GM18951 (cell line): ENCODE results near the gene PTPRD.

Source experiments
- POLR2A ChIP-seq: IDR thresholded peaks from 4 replicates; pipeline ENCODE4 v1.6.1; 2011; ENCODE audit warnings: mild to moderate bottlenecking; ENCODE audit not compliant: insufficient read length, insufficient read depth; ENCODE audit errors: extremely low read depth
- in situ Hi-C: fragments of 300-500 bp; cut with MboI; formaldehyde crosslinking; loops from one replicate; pipeline ENCODE4 v1.12.0; 2022; ENCODE audit warnings: low sequenced_read_pairs, mixed read lengths, inconsistent platforms; ENCODE audit not compliant: unreplicated experiment

Gene PTPRD

DNA sequence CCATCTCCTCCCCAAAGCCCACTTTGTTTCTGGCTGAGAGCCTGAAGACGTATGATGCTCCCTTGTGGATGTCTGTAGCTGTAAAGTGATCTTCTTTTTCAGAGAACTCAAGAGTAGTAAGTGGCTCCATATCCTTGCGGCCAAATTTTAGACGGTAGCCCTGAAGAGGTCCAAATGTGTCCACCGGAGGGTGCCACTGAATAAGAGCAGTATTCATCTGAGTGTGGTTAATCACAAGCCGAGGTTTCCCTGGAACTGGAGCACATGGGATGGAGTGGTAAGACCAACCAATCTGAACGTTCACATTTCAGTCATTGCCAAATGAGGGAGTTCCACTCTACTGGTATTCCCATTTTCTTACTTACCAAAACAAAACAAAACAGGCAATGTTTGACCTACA, 2126.7 kb downstream of the PTPRD start:
- TF ChIP-seq POLR2A: no peak
- in situ Hi-C loops: no loop called here

DNA sequence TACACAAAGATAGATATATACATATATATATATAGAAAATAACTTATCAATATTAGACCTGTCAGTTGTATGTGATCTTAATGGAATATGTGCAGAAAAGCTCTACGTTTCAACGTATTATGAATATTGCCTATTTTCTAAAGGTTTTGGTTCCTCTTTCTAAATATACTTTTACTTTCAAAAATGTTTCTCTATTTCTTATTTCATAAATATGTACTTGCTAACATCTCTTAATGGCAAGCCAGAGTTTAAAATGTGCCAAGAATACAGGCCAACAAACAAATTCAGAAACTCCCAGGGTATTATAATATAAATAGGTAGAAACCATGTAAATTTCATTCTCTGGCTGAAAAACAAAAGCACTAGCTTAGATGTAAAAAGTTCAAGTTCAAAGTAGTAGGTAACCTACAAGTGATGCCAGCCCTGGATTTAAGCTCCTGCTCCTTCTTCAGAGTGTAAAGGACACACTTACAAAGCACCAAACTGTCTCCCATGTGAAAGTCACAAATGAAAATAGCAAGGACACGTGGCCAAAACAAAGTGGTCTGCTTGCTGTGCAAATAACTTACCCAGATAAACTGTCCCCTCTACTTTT, 2128.1 kb downstream of the PTPRD start:
- no peak for TF ChIP-seq POLR2A

DNA sequence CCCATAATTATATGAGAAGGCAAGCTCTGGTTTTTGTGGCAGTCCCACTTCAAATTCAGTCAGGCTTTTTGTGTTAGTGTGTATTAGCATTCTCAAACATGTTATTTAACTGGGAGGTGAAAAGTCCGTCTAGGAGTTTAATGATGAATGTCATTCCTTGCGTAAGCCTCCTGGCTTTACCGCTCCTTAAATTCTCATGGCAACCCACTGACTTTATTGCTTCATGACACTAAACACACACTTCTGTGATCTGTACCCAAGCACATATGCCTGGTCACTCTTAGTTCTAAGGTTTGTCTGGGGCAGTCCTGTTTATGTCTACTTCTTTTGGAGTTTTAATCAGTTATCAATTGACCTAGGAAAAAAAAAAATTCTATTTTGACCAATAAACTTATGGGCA, 2135.4 kb downstream of the PTPRD start:
- in situ Hi-C loops: no loop called here
- no peak for TF ChIP-seq POLR2A

More for the DNA sequence above, 2128.1 kb downstream of the PTPRD start:
- in situ Hi-C loops: no loop called here

DNA sequence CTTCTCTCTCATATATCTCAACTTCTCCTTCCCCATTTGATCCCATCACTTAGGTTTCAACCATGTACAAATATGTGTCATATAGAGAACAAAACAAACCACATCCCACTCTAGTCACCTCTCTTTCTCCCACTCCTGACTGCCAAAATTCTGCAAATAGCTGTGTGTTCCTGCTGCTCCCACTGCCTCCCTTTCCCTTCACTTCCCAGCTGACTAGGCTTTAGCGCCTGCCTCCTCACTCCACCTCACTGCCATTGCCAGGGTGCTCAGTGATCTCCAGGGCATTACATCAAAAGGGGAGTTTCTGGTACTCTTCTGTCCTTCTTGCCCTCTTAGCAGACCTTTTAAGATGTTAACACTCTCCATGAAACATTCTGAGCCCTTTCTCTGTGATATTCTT, 2137.9 kb downstream of the PTPRD start:
- in situ Hi-C loops: no loop called here
- TF ChIP-seq POLR2A: no peak

DNA sequence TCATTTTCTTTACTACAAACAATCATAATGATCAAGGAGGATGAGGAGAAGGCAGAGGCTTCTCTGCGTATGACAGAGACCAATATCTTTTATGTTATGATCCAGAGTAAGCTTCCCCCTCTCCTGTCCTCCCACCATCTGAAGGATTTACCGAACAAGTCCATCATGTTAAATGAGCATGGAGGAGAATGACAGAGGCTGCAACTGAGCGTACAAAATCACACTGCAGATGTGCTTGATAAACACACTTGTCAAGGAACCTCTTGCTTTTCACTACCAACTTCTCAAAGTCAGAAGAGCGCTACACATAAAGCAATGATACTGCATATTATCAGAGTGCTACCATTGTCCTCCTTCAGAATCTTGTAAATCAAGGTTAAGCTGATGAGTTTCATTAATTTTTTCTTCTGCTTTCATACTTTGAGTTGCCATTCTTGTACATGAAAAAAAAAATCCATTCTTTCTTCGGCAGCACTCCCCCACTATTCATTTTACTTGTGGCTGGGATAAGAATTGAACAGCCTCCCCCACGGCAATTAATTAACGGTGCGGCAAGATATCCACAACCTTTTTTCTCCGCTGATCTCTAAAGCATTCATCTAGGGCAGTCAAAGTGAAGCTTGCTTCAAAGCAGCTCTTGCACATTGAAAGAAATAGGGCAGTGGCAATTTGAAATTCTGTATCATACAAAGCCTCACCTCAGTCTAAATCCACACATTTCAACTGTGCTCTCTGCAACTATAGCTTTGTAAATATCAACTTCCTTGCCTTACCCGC, 2139.4 kb downstream of the PTPRD start:
- TF ChIP-seq POLR2A: no peak
- in situ Hi-C loops: no loop called here

DNA sequence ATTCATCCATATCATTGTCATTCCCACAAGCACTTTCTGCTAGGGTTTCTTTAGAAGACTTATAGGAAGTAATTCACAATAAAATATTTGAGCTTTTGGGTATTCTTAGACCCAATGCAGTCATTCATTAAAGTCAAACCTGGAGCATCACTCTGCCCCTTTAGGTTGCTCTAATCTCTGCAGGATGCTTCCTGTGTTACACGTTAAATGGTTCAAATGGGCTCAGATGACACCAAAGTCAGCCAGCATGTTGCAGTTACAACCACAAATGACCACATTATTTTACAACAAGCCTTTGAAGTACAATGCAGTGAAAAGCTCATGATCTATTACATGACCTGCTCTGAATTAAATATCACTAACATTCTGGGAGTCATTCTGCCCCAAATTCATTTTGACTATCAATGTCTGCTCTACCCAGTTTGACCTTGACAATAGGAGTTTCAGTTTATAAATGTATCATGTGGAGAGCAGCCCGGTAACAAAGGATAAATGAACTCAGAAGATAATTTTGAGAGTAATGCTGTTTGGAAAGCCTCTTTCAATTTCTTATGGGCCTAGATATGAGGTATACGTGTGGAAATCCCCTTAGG, 2144.7 kb downstream of the PTPRD start:
- in situ Hi-C loops: no loop called here
- no peak for TF ChIP-seq POLR2A

DNA sequence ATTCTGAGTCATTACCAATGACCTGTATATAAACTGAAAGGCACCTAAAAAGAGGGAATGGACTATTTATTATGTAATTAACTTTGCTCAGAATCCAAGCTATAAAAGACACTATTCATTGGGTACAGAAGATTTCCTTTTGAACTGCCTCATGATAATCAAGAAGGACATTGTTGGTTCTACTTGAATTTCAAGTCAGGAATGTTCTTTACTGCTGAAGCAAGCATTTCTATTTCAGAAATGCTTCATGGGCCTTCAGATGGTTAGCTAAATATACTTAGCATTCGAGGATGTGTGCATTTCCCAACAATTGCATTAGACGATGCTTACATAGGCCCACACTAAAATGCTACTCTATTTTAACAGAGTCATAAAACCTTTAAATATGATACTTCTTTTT, 2155.0 kb downstream of the PTPRD start:
- in situ Hi-C loops: no loop called here

DNA sequence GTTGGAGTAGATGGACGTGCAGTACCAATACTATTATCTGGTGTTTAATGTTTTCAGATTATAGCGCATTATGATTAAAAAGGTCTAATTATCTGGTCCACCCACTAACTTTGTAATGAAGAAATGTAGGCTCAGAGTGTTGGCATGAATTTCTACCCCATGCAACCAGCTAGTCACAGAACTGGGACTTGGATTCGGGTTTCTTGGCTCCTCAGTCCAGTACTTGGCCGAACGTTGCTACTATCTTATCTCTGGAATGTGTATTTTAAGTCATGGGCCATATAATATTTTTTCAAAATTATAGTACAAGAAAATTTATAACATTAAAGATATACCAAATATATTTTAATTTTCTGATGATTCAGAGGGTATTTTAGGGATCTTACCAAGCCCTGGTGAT, 2155.7 kb downstream of the PTPRD start:
- in situ Hi-C loops: no loop called here

More for the DNA sequence above, 2155.0 kb downstream of the PTPRD start:
- no peak for TF ChIP-seq POLR2A

DNA sequence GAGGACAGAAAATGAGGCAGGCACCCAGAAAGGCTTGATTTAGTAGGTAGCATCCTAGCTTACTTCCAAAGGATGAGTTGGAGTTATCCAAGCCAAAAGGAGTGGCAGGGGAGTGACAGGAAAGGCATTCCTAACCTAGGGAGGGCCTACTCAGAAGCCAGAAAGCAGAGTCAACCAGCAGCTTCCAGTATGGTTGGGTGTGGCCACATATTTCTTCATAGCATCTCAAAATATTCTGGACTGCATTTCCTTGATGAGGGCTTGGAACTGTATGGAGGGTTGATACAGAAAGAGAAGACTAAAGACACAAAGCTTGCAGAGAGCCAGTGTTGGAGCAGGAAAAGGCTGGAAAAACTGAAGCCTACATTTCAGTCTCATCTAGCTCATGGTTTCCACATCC, 2156.5 kb downstream of the PTPRD start:
- TF ChIP-seq POLR2A: no peak
- in situ Hi-C loops: no loop called here

More for the DNA sequence above, 2155.7 kb downstream of the PTPRD start:
- TF ChIP-seq POLR2A: no peak

DNA sequence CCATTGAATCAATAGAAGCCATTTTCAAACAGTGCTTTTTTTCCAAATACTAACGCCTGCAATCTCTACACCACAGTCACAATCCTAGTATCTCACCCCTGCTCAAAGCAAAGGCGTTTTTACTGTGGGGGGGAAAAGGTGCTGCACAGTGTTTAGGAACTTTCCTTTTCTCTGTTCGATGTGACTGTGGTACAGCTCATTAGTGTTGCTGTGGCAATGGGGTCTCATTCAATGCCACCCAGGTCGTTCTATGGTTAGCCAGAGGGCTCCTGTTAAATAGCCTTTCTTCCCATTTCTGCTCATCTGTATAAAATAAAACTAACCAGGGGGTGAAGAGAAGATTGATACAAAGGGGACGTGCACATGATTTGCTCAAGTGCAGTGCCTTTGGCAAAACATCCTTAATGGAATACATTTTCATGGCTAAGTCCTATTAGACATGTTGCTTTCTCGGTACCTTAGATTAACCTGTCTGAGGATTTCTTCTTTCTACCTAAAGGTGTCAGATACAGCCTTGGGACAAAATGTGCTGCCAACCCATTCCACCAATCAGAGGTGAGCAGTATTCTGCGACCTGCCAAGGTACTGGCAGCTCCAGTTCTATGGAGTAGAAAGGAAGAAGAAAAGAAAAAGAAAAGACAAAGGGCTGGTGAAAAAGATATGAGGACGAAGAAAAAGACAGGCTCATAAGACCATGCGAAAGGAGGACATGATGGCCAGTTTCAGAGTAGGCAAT, 2161.8 kb downstream of the PTPRD start:
- no peak for TF ChIP-seq POLR2A
- in situ Hi-C loops: no loop called here

DNA sequence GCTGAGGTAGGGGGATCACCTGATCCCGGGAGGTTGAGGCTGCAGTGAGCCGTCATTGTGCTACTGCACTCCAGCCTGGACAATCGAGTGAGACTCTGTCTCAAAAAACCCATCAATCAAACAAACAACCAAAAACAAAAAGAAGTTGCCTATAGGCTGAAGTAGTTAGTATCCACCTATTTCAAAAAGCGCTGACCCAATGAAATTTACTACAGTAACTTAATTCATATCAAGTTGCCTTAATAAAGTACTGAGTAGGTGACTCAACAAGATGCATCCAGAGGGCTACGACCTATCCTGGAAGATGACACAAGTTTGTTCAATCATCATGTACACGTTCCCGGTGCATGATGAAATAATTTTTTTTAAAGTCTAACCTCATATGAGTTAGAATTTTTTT, 2164.6 kb downstream of the PTPRD start:
- no peak for TF ChIP-seq POLR2A
- in situ Hi-C loops: no loop called here

DNA sequence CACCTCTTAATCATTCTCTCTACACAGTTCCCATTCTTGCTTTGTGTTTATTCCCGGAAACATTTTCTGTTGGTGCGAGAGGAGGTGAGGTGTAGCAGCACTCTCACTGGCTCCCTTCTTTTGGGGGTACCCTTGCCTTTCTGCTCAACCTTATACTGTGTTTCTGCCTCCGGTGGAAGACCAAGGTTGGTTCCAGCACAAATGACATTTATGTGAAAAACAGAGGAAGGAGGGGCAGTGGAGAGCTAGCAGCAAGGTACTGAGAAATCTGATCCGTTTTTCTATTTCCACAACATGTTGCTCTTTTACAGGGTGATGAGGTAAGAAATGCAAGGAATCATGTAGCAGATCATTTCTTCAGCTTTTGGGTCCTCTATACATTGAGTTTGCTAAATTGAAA, 2165.2 kb downstream of the PTPRD start:
- in situ Hi-C loops: no loop called here
- TF ChIP-seq POLR2A: no peak

DNA sequence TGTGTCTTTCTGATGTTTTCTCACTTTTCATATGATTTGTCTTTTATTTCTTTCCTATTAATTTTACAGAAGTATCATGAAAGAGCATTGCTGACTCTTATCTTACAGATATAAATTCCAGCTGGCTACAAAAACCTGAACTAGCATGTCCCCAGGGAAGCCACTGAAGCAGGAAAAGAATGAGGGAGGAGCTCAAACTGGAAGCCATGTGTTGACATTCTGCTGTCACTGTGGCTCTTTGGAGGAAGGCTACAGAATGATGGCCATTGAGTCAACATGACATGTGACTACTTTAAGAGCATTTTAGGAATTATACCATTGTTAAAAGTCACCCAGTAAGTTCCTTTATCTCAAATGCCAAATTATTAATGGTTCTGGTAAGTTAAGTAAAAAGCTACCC, 2174.9 kb downstream of the PTPRD start:
- in situ Hi-C loops: no loop called here
- TF ChIP-seq POLR2A: no peak
